Left kidney (tissue), 8 donors: ENCODE results near the gene ARHGAP10. TPM values are rescaled to one million over a fixed set of nuclear protein-coding genes. Genes with fewer than 3 reads are reported as not detected.
A peak's percentile ranks its signal among the peaks of the same experiment; 100 is the strongest.

Experiments
- DNase-seq: peaks from one replicate; pipeline ENCODE4 v3.0.0-alpha.2; 2013
- long read RNA-seq, 8 donors: transcript quantifications; one replicate each; lab custom pipeline, GENCODE V29; 2026
- polyA plus RNA-seq: library from polyadenylated mRNA; unstranded; fragments of 120-200 nt; gene quantifications from one replicate; pipeline ENCODE4 v1.2.1, GENCODE V29; 2013; ENCODE audit not compliant: insufficient read length

The ARHGAP10 gene, protein sequence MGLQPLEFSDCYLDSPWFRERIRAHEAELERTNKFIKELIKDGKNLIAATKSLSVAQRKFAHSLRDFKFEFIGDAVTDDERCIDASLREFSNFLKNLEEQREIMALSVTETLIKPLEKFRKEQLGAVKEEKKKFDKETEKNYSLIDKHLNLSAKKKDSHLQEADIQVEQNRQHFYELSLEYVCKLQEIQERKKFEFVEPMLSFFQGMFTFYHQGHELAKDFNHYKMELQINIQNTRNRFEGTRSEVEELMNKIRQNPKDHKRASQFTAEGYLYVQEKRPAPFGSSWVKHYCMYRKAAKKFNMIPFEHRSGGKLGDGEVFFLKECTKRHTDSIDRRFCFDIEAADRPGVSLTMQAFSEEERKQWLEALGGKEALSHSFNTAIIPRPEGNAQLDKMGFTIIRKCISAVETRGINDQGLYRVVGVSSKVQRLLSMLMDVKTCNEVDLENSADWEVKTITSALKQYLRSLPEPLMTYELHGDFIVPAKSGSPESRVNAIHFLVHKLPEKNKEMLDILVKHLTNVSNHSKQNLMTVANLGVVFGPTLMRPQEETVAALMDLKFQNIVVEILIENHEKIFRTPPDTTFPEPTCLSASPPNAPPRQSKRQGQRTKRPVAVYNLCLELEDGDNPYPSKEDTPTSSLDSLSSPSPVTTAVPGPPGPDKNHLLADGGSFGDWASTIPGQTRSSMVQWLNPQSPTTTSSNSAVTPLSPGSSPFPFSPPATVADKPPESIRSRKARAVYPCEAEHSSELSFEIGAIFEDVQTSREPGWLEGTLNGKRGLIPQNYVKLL
- polyA plus RNA-seq = 18.4 TPM
- long read RNA-seq, donor 1, partial matches to known transcripts = 6 of 11 reads
- long read RNA-seq, donor 1, other reads (novel, unspliced or antisense) = 0 of 11 reads
- long read RNA-seq, donor 2, partial matches to known transcripts = 0 of 3 reads
- long read RNA-seq, donor 2, other reads (novel, unspliced or antisense) = 0 of 3 reads
- long read RNA-seq, donor 3, partial matches to known transcripts = 10 of 12 reads
- long read RNA-seq, donor 3, other reads (novel, unspliced or antisense) = 0 of 12 reads
- long read RNA-seq, donor 4, partial matches to known transcripts = 0 of 1 reads
- long read RNA-seq, donor 4, other reads (novel, unspliced or antisense) = 0 of 1 reads
- long read RNA-seq, donor 5, partial matches to known transcripts = 17 of 21 reads
- long read RNA-seq, donor 5, other reads (novel, unspliced or antisense) = 0 of 21 reads
- long read RNA-seq, donor 6 = 0 reads
- long read RNA-seq, donor 7, partial matches to known transcripts = 5 of 10 reads
- long read RNA-seq, donor 7, other reads (novel, unspliced or antisense) = 0 of 10 reads
- long read RNA-seq, donor 8, partial matches to known transcripts = 8 of 12 reads
- long read RNA-seq, donor 8, other reads (novel, unspliced or antisense) = 0 of 12 reads

GRCh38 chr4:147731580-147732517 is at the start of gene ARHGAP10:
ARHGAP10 (plus strand) TSS chr4:147732088; CDS start chr4:147732302, 214 bp downstream.
- DNase-seq = peak; percentile 64

- no peak for DNase-seq
Measured at GRCh38 chr4:147682755-147683154, 49.1 kb upstream of the ARHGAP10 start.

- DNase-seq = peak; percentile 19
Measured at GRCh38 chr4:147683188-147683591, 48.7 kb upstream of the ARHGAP10 start.

- peak; percentile 85 for DNase-seq
Measured at GRCh38 chr4:147683717-147684700, 47.9 kb upstream of the ARHGAP10 start, which contains the start of gene PRMT9. PRMT9 (minus strand) TSS chr4:147684163; CDS start chr4:147683987, 176 bp downstream.

DNA sequence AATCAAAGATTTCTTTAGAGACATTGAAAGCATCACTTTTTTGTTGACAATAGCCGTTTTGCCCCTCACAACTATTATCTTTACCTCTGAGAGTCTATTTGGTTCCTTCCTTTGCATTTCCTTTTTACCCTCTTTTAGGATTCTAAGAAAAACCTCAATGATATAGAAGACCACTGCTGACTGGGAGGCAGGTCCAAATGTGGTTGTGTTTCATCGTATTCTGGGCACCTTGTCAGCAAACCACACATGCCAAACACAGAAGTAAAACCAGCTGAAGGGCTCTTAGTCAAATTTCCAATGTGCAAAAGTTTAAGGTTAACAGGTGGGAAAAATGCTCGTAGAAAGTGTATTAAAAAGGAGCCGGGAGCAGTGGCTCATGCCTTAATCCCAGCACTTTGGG is 42.8 kb upstream of the ARHGAP10 start:
- no peak for DNase-seq

GRCh38 chr4:147691820-147692219 is 40.1 kb upstream of the ARHGAP10 start:
- no peak for DNase-seq

DNA sequence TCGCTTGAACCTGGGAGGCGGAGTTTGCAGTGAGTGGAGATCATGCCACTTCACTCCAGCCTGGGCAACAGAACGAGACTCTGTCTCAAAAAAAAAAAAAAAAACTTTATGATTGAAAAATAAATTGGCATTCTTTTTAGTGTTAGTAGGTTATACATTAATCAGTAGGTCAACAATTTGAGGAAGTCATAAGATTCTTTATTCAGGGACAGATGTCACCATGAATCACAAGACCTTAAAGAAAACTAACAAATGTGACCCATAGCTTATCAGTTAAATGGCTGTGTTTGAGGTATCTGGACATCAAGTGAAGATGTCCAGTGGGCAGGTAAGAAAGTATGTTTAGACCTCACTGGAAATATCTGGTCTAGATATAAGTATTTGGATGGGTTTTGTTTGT is 38.7 kb upstream of the ARHGAP10 start:
- DNase-seq = no peak

- no peak for DNase-seq
Measured at GRCh38 chr4:147696866-147697265, 35.0 kb upstream of the ARHGAP10 start.

- no peak for DNase-seq
Measured at GRCh38 chr4:147704846-147705245, 27.0 kb upstream of the ARHGAP10 start.

DNA sequence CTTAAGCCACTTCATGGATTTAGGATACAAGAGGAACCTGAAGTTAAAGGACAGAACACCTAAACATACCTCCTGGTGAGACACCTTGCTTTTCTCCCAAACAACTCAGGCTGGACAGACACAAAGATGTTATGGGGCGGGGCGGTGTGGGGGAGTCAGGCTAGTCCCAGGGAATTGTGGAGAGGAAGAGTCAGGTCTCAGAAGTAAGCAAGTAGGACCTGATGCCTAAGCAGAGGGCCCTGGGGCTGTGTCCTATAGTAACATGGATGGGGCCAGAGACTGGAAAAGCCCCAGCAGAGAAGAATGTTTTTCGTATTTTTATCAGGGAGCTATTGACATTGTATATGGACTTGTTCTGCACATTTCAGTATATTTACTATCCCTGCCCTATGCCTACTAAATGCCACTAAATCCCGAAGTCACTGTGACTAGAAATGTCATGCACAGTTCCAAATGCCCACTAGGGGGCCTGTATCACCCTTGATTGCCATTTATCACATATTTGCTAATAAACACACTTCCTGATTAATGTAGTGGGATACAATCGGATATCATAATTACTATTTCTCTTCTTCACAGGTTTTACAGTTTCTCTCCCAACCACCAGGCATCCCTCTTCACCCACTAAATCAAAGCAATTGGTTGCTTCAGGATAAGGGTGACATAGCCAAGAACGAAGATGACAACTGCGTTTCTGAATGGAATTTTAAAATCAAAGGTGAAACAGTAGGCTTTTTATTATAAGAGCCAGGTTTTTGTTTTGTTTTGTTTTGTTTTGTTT is 23.8 kb upstream of the ARHGAP10 start:
- DNase-seq = no peak

DNA sequence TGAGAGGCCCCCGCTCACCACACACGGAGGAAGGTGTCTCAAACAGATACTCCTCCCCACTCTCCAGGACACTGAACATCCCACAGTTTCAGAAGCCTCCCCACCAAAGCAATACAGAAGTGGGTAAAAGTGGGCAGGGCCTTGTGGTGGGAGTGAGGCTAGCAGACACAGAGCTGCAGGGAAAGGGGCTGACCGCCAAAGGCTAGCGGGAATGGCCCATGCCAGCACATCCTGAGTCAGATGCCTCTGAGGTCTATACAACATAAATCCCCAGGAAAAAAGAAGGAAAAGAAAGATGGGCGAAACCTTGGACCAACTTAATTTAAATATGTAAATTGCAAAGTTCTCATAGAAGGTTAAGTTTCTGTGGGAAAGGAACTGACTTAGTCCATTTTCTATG is 21.9 kb upstream of the ARHGAP10 start:
- no peak for DNase-seq

DNA sequence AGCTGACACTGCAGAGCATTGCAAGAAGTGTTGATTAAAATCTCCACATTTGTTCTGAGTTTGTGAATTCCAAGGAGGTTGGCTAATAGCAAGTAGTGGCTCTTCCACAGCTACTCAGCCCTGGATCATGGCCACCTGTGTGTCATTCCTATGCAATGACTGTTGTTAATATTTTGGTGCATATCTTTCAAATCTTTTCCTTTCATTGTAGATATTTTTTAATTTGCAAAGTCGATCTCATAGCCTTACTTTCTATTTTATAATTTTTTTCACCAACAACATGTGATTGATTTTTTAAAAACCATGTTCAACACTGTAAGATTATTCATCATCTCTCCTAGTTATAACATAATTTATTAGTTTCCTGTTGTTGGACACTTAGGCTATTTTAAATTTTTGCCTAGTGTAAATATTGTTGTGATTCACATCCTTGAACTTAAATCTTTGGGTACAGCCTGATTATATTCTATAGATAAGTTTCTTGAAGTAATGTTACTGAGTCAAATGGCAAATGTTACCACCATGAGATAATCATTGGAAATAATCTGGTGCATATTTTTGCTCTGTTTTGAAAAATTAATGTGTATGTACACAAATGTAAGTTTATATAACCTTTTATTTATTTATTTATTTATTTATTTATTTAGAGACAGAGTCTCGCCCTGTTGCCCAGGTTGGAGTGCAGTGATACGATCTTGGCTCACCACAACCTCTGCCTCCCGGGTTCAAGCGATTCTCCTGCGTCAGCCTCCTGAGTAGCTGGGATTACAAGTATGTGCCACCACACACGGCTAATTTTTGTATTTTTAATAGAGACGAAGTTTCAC is 17.1 kb upstream of the ARHGAP10 start:
- DNase-seq = no peak

DNA sequence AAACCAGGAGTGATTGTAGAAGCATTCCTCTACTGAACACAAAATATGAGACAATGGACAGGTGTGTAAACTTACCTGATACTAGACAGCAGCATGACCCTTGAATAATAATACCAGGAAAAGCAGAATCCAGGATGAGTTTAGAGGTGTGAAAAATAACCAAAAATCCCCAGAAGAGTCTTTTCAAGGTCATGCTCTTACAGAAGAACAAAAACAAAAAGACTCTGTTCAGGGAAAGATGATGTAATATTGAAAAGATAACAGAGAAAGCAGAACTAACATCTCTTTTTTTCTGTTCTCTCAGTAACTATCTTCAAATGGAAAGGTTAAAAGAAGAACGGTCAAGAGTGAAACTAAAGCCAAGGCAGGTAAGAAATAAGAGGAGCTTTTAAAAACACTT is 14.0 kb upstream of the ARHGAP10 start:
- no peak for DNase-seq

DNA sequence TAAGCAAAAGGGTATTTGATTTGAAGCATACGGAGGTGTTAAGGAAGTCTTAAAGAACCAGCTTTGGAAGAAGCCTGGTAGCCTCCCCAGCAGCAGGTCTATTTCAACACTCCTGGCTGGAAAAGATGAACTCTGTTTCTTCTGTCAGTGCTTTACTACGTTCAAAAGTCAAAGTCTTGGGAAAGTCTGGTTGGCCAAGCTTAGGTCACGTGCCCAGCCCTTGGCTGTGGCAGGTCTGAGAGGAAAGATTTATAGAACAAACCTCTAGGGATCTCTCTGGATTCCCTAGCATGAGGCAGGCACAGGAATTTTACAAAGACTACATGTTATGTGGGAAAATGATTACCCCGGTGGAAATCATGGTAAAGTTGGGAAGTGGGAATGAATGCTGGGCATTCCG is 8.6 kb upstream of the ARHGAP10 start:
- no peak for DNase-seq

DNA sequence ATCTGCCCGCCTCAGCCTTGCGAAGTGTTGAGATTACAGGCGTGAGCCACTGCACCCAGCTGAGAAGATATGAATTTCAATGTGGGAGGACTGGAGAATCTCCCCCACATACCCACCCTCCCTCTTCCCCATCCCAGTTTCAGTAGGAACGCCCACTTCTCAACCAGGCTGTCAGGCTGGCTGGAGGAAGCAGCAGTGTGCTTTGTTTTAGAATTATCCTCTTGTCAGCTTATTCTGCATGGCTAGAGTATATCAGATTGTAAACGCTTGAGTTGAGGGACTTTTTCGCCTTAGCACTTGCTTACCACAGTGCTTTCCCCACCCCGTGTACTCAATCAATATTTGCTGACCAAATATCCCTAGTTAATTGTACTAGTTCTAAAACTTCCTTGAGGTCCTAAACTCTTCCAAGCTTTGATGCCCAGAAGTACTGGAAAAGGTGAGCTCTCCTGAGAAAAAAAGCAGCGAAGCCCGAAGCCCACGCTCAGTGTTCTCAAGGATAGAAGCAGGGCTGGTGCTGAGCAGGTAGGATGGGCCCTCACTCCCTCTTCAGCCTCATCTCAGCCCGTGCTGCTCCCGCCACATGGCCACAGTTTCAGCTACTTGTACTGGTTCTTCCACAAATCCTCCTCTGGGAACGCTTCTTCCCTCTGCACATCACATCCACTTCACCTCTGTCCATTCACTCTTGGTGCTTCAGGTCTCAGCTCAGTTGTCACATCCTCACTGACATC is 7.3 kb upstream of the ARHGAP10 start:
- DNase-seq = no peak

- DNase-seq = no peak
Measured at GRCh38 chr4:147725673-147726072, 6.2 kb upstream of the ARHGAP10 start.
